GM21529 (cell line): Measurements from ENCODE around the gene SH3BP1.
"Not testable (repeated sequence)": the region's sequence is repeated elsewhere in the genome, so short reads cannot be mapped to it uniquely, and the experiment has no call there.

ENCODE experiments used
- ATAC-seq: cut with Tn5 transposase; IDR thresholded peaks from one replicate; pipeline ENCODE4 v1.9.1; 2021; ENCODE audit not compliant: unreplicated experiment

The SH3BP1 gene

GRCh38 chr22:37675930-37676735 lies 36.7 kb downstream of the SH3BP1 start:
- ATAC-seq = peak; percentile 4

DNA sequence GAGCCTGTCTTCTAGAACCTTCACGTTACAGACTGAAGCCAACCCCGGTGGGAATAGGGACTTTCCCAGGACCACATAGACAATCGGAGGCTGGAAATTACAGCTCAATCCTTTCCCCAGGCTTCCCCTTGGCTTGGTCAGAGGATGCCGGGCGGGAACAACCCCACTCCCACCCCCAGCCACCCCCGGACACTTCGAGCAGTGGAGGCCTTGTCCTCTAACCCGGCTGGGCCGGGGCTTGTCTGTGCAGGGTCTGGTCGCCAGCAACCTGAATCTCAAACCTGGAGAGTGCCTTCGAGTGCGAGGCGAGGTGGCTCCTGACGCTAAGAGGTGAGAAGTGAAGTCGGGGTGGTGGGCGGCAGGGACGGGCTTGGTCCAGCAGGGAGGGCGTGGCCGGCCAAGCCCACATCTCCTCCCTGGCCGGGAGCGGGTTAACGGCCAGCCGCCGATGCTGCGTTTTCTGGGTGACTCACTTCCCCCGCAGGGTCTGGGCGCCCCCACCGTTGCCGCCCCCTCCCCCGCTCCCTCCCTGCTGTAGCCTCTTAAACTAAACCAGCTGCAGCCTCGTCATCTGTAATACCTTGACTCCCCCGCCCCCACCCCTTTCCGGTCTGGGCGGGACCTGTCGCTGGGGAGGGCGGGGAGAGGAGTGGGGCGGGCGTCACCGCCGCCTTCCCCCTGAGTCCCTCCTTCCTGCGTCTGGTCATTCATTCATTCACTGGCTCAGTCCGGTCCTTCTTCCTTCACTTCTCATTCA lies 37.4 kb downstream of the SH3BP1 start:
- ATAC-seq = peak; percentile 40

DNA sequence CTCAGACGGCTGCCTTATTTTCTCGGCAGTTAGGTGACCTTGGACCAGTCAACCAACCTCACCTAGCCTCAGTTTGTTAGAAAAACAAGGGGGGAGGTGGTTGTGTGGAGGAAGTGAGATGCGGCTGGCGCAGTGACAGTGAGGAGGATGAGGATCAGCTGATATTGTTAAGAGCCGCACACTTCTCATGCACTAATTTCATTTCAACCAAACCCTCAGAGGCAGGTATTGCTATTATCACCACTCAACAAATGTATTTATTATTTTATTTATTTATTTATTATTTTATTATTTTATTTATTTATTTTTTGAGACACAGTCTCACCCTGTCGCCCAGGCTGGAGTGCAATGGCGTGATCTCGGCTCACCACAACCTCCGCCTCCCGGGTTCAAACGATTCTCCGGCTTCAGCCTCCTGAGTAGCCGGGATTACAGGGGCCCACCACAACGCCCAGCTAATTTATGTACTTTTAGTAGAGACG lies 38.1 kb downstream of the SH3BP1 start:
- peak; percentile 2 for ATAC-seq

DNA sequence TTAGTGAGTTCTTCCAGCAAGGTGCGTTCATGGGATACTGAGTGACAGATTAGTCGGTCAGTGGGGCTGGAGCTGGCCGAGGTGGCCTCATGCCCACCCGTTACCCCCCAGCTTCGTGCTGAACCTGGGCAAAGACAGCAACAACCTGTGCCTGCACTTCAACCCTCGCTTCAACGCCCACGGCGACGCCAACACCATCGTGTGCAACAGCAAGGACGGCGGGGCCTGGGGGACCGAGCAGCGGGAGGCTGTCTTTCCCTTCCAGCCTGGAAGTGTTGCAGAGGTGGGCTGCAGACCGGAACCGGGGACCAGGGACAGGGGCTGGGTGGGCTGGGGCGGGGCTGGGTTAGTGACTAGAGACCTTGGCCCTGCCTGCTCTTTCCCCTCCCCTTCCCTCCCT lies 38.9 kb downstream of the SH3BP1 start:
- ATAC-seq = no peak

GRCh38 chr22:37679670-37680069 lies 40.2 kb downstream of the SH3BP1 start:
- ATAC-seq = no peak

- no peak for ATAC-seq
These were observed 40.9 kb downstream of the SH3BP1 start for GRCh38 chr22:37680191-37680851.

DNA sequence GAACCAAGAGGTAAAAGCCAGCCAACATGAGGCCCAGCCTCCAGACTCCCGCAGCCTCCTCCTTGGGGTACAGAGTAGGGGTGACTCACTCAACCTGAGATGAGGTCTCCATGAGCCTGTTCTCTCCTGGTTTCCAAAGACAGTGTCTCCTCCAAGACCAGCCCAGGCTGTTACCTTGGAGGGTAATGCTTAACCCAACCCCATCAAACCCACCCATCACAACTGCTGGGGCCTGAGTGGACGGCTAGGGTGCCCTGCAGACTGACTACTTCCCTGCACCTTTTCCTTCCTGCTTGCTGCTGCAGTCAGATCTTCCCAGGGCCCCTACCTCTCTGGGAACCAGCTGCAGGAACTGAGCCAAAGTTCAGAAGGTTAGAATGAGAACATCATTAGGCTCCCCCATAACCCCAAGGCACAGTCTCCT lies 41.5 kb downstream of the SH3BP1 start:
- no peak for ATAC-seq

- ATAC-seq = no peak
These were observed 42.1 kb downstream of the SH3BP1 start for GRCh38 chr22:37681556-37682049.

DNA sequence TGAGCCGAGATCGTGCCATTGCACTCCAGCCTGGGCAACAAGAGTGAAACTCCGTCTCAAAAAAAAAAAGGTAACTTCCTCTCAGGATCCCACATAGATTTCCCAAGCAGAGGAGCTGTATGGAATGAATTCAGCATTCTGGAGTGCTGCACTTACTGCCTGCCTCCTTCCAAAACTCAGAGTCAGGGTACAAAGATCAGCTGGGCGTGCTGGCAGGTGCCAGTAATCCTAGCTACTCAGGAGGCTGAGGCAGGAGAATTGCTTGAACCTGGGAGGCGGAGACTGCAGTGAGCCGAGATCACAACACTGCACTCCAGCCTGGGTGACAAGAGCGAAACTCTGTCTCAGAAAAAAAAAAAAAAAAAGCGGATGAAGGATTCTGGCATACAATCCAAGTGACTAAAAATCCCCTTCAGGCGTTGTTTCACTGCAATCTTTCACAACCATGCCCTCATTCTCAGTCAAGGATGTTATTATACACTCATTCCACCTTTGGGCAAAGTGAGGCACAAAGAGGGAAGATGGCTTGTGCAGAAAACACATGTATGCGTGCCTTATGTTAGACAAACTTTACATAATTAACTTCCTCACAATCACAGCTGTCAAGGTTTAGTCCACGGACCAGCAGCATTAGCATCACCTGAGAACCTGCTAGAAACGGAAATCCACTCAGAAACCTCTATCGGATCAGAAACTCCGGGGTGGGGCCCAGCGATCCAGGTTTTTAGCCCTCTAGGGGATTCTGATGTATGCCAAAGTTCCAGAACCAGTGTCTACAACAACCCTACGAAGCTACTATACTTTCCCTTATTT lies 45.5 kb downstream of the SH3BP1 start:
- no peak for ATAC-seq

- ATAC-seq = peak; percentile 69
These were observed 46.8 kb downstream of the SH3BP1 start, which contains the start of gene NOL12 for GRCh38 chr22:37686002-37686982. NOL12 (plus strand) TSS chr22:37686343; CDS start chr22:37686393, 50 bp downstream.

- ATAC-seq = no peak
These were observed 50.9 kb downstream of the SH3BP1 start for GRCh38 chr22:37690407-37690806.

DNA sequence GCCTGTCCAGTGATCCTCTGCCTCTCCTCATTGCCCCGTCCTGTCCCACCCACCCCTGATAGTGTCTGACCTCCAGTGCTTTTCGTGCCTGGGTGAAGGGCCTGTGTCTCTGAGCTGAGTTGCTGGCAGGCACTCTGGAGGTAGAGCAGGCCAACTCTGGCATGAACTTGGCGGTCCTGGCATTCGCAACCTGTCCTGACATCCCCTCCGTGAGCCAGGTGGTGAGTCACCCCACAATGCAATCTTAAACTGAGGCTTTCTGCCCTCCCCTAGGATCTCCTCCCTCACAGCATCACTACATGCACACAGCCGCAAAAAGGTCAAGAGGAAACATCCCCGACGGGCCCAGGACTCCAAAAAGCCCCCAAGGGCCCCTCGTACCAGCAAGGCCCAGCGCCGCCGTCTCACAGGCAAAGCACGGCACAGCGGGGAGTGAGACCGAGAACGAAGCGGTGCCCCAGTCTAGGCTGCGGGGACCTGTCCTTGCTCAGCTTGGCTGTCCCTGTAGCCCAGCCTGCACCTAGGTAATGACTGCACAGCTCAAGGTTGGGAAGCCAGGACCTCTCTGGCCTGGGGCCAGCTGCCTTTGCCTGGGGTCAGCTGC lies 51.5 kb downstream of the SH3BP1 start:
- no peak for ATAC-seq

DNA sequence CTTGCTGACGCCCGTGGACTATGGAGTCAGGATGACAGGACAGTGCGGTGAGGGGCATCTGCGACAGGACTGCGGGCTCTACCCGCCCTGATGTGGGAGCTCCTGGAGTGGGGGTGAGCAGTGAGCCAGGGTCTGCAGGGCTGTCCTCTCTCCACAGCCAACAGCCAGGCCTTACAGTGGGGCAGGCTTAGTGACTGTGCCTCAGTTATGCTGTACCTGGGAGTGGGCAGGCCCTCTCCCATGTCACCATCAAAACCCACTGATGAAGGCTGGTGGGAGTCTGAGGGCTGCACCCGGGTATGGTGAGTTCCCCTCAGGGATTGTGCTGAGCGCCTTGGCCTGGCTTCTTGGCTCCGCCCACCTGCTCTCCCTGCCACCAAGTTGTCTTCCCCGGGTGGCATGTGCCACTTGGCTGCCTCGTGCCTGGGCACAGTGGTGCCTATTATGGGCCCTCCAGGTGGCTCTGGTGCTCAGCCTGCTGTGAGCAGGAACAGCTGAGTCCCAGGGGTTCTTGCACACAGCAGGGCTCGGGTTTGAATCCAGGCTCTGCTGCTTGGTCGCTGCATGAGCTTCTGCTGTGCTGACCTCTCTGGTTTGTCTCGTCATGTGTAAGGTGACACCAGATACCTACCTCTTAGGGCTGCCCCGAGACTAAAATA lies 53.3 kb downstream of the SH3BP1 start:
- ATAC-seq = no peak

- ATAC-seq = not testable (repeated sequence)
These were observed 54.7 kb downstream of the SH3BP1 start for GRCh38 chr22:37694131-37694530.

DNA sequence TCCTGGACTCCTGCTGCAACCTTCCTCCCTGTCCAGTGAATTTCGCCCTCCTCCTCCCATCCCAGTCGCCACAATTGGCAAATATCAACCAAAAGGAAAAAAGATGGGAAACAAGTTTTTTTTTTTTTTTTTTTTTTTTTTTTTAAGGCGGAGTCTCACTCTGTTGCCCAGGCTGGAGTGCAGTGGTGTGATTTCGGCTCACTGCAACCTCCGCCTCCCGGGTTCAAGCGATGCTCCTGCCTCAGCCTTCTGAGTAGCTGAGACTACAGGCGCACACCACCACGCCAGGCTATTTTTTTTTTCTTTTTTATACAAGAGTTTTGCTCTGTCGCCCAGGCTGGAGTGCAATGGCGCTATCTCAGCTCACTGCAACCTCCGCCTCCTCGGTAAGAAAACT lies 56.8 kb downstream of the SH3BP1 start:
- ATAC-seq = not testable (repeated sequence)

DNA sequence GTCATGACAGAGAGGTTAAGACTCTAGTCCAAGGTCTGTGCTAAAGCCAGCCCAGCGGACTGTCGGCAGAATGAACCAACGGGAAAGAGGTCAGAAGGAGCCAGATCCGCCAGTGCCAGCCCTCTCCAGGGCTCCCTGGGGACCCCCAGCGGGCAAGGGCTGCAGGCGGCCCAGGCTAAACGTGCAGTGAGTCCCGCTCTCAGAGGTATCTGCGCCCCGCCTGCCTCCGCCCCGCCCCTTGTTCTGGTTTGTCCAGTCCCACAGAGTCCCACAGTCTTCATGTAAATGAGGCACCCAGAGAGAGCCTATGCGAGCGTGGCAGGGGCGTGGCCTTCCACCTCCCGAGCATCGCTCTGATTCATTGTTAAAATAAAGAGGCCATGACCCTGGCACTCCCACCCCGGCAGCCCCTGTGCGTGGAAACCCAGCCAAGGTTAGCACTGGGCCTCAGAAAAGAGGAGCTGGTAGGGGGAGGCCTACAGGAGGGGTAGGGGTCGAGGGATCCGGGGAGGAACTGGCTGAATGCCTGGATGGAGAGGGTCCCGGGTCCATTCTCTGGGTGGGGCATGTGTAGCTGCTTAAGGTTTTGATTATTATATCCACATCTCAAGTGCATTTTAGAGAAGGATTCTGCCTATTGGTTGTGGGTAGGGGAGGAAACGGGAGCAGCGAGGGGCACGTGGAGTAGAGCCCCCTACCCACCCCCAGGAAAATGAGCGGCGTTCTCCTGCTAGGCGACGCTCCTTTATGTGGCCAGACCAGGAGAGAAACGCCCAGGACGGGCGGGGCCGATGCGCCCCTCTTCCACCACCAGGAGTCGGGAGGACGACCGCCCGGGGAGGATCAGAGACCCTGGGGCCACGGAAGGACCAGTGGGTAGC lies 57.4 kb downstream of the SH3BP1 start, which contains the start of gene TRIOBP:
Gene TRIOBP (plus strand): TSS at position 392 of the 881 bp plus-strand sequence. CDS start 4,318 bp downstream, outside the sequence.
- ATAC-seq = peak; percentile 88

- ATAC-seq = no peak
These were observed 58.0 kb downstream of the SH3BP1 start for GRCh38 chr22:37697538-37697835.
